ENCODE data around the gene PLEK2.
"Not testable (repeated sequence)": the region's sequence is repeated elsewhere in the genome, so short reads cannot be mapped to it uniquely, and the experiment has no call there.

The PLEK2 gene

GRCh38 chr14:67357969-67358354 is 54.0 kb downstream of the PLEK2 start:
- DNase-seq, result no peak

DNA sequence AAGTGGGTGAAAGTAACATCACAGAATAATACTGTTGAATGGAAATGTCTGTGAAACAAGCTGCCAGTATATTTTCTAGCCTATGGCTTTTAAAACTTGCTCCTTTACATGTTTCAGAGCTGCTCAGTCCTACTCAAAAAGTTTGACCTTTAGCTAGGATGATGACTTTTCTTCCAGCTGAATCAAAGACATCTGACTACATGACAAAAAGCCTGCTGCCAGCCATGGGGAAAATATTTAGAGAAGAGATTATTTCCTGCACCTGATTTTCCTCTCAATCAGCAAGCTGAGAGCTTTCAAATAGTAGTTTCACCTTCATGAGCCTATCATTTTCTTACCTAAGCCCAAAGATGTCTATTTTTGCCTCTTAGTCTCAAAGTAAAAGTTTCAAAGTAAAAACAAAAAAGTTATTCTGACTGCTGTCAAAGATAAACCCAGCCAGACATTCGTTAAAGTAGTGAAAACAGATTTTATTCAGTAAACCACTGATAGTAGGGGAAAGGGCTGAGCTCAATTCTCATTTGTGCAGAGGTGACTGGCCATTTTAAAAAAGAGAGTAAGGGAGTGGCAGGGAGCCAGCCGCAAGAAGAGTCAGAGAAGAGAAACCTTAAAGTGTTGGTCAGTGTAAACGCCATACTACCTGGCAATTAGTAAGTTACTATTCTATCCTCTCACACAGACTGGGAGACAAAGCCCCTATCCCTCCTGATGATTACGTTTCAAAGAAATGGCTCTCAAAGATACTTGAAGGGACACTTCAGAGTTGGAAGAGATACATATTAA is 54.6 kb downstream of the PLEK2 start:
- DNase-seq, result no peak

GRCh38 chr14:67352055-67352454 is 59.9 kb downstream of the PLEK2 start:
- DNase-seq, result no peak

GRCh38 chr14:67345583-67345982 is 66.4 kb downstream of the PLEK2 start:
- DNase-seq, result no peak

DNA sequence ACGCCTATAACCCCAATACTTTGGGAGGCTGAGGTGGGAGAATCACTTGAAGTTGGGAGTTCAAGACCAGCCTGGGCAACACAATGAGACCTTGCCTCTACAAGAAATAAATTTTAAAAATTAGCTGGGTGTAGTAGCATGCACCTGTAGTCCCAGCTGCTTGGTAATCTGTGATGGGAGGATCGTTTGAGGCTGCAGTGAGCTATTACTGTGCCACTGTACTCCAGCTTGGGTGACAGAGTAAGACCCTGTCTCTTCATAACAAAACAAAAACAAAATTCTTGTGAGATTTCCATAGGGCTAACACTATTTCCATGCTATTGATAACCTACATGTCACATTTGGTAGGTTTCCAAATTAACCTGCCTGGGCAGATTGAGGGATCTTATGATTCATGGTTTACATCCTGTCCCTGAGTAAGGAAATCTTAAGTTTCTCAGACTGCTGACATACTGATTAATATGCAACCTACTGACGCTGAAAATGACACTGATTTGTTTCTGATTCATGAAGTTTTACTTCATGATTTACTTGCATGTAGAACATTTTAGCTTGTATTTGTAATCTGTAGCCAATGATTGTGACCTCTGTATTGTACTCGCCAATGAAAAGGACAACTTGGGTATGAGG is 68.2 kb downstream of the PLEK2 start:
- no peak for DNase-seq

- not testable (repeated sequence) for DNase-seq
Measured at GRCh38 chr14:67341231-67341630, 70.7 kb downstream of the PLEK2 start.

Data from activated effector memory CD4-positive, alpha-beta T cell treated with anti-CD3 and anti-CD28 coated beads, Interleukin-2, amount 50 U/mL, for 16 hours (primary cell).